Measurements from ENCODE around the gene GRK5.

GRK5 gene

DNA sequence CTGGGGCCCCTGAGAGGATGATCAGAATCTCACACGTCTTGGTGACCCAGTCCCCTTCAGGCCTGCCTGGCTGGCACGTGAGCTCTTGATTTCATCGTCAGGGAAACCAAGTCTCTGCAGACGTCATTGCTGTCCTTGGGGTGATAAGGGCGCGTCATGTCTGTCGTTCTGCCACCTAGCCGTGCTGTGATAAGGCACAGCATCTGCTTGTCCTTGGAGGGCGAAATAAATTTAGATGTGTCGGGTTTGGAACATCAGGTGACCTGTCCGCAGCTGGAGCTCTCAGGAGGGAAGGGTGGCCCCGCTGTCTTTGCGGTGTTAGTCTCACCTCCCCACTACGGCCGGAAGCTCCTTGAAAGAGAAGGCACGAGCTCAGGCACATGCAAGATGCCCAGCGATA lies 129.2 kb downstream of the GRK5 start:
- no peaks in the 10 kb centered on the region for H3K27me3 ChIP-seq
- H3K36me3 ChIP-seq, result no peaks in the 10 kb centered on the region
- TF ChIP-seq, protein P1, sequence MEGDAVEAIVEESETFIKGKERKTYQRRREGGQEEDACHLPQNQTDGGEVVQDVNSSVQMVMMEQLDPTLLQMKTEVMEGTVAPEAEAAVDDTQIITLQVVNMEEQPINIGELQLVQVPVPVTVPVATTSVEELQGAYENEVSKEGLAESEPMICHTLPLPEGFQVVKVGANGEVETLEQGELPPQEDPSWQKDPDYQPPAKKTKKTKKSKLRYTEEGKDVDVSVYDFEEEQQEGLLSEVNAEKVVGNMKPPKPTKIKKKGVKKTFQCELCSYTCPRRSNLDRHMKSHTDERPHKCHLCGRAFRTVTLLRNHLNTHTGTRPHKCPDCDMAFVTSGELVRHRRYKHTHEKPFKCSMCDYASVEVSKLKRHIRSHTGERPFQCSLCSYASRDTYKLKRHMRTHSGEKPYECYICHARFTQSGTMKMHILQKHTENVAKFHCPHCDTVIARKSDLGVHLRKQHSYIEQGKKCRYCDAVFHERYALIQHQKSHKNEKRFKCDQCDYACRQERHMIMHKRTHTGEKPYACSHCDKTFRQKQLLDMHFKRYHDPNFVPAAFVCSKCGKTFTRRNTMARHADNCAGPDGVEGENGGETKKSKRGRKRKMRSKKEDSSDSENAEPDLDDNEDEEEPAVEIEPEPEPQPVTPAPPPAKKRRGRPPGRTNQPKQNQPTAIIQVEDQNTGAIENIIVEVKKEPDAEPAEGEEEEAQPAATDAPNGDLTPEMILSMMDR (IDR thresholded peaks at IDR 0.05), result no peak
- H3K27ac ChIP-seq, result no peak overlapping the region
- H3K4me1 ChIP-seq (ENCODE audit: control insufficient read depth in 1 of 2, insufficient read depth in 1 of 2, low read depth in 1 of 2, low read length in 1 of 2), result no peaks in the 10 kb centered on the region
- no peaks in the 10 kb centered on the region for H3K9me3 ChIP-seq
- H3K4me3 ChIP-seq (ENCODE audit: low read depth in 1 of 2, low read length in 1 of 2), result no peak overlapping the region

- Histone ChIP-seq H3K9me3 (no peaks in the 10 kb centered on the region), H3K4me1 (ENCODE audit: control insufficient read depth in 1 of 2, insufficient read depth in 1 of 2, low read depth in 1 of 2, low read length in 1 of 2) (no peaks in the 10 kb centered on the region), H3K4me3 (ENCODE audit: low read depth in 1 of 2, low read length in 1 of 2) (no peak overlapping the region), H3K36me3 (no peaks in the 10 kb centered on the region), H3K27ac (no peak overlapping the region), H3K27me3 (no peaks in the 10 kb centered on the region)
- TF ChIP-seq, protein P1 (IDR thresholded peaks at IDR 0.05), result no peak
These were observed 129.9 kb downstream of the GRK5 start for GRCh38 chr10:119337223-119337622.

GRCh38 chr10:119337796-119338432 lies 130.5 kb downstream of the GRK5 start:
- Histone ChIP-seq H3K36me3 (no peaks in the 10 kb centered on the region), H3K4me1 (ENCODE audit: control insufficient read depth in 1 of 2, insufficient read depth in 1 of 2, low read depth in 1 of 2, low read length in 1 of 2) (no peaks in the 10 kb centered on the region), H3K4me3 (ENCODE audit: low read depth in 1 of 2, low read length in 1 of 2) (no peak overlapping the region), H3K27ac (no peak overlapping the region), H3K9me3 (no peaks in the 10 kb centered on the region), H3K27me3 (no peaks in the 10 kb centered on the region)
- TF ChIP-seq, protein P1 (IDR thresholded peaks at IDR 0.05), result no peak

DNA sequence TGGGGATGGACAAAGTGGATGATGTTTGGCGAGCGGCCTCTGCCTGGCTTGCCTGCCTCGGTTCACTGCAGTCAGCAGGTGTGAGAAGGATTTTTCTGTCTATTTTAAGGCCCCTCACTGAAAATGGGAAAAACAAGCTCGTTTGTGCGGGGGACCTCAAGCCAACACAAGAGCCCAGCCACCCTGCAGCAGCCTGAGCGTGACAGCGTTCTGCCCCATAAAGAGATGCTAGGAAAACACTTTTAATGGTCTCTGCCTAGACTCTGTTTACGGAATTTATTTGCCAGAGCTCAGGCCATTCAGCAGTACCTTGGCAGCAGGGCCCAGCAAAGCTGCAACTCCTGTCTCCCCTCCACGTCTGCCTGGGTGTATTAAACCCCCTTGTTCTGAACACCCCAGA lies 131.7 kb downstream of the GRK5 start:
- Histone ChIP-seq H3K36me3 (no peaks in the 10 kb centered on the region), H3K9me3 (no peaks in the 10 kb centered on the region), H3K4me3 (ENCODE audit: low read depth in 1 of 2, low read length in 1 of 2) (no peak overlapping the region), H3K27ac (no peak overlapping the region), H3K27me3 (no peaks in the 10 kb centered on the region), H3K4me1 (ENCODE audit: control insufficient read depth in 1 of 2, insufficient read depth in 1 of 2, low read depth in 1 of 2, low read length in 1 of 2) (no peaks in the 10 kb centered on the region)
- TF ChIP-seq, protein P1 (IDR thresholded peaks at IDR 0.05), result no peak

DNA sequence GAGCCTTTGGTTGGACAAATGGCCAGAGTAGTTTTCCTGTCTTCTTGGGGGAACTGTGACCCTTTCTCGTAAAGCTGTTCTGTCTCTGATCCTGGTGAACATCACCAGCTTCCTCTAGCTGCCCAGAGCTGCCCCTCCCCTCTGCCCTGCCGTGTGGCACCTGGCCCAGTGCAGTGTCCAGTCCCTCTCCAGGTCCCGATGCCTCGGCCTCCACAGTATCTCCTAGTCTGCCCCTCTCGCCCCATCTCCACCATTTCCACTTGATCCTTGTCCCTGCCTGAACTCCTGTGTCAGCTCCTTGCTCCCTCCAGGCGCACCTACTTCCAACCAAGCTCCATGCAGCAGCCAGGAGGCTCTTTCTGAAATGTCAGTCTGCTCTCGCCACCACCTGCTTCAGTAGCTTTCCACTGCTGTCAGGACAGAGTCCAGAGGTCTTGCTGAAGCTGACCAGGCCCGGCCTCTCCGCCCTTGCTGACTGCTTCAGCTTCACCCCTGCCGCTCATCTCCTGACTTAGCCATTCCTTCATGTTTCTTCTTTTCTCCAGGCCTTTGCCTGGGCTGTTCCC lies 133.6 kb downstream of the GRK5 start:
- no peak overlapping the region for H3K27ac ChIP-seq
- H3K9me3 ChIP-seq, result no peaks in the 10 kb centered on the region
- H3K27me3 ChIP-seq, result no peaks in the 10 kb centered on the region
- H3K4me1 ChIP-seq (ENCODE audit: control insufficient read depth in 1 of 2, insufficient read depth in 1 of 2, low read depth in 1 of 2, low read length in 1 of 2), result peaks cover 0 to 3% of the 10 kb centered on the region in 2 experiments
- TF ChIP-seq, protein P1 (IDR thresholded peaks at IDR 0.05), result no peak
- no peak overlapping the region for H3K4me3 ChIP-seq (ENCODE audit: low read depth in 1 of 2, low read length in 1 of 2)
- no peaks in the 10 kb centered on the region for H3K36me3 ChIP-seq

Measured in neutrophil (primary cell).